Fibroblast of lung (primary cell): ENCODE measurements around the gene PLA1A. TPM values are rescaled to one million over a fixed set of nuclear protein-coding genes. Genes with fewer than 3 reads are reported as not detected.

Experiments used
- DNase-seq, 2 donors: peaks; one replicate each; pipeline versions ENCODE4 v3.0.0 to v3.0.0-alpha.2; 2010; ENCODE audit warnings: low read depth in 2 of 2
- H2AFZ ChIP-seq: 2 replicates; pipeline ENCODE4 v1.5.1; 2012; ENCODE audit warnings: low read length, control low read depth, inconsistent platforms
- H3K27ac ChIP-seq: 2 replicates; pipeline ENCODE4 v1.5.1; 2011; ENCODE audit warnings: low read length, control low read depth; ENCODE audit not compliant: insufficient read depth
- H3K27me3 ChIP-seq: 2 replicates; pipeline ENCODE4 v1.5.1; 2011; ENCODE audit warnings: mild to moderate bottlenecking, low read length; ENCODE audit not compliant: control insufficient read depth, insufficient read depth
- H3K36me3 ChIP-seq: 2 replicates; pipeline ENCODE4 v1.5.1; 2011; ENCODE audit warnings: low read length; ENCODE audit not compliant: control insufficient read depth, insufficient read depth
- H3K4me1 ChIP-seq: 2 replicates; pipeline ENCODE4 v1.5.1; 2011; ENCODE audit warnings: low read length; ENCODE audit not compliant: control insufficient read depth, insufficient read depth; ENCODE audit errors: extremely low read depth
- H3K4me2 ChIP-seq: 2 replicates; pipeline ENCODE4 v1.5.1; 2011; ENCODE audit warnings: low read length, control low read depth; ENCODE audit not compliant: insufficient read depth; ENCODE audit errors: extremely low read depth
- H3K4me3 ChIP-seq, 4 experiments: fragments of 200-600 bp in 1 of 4; sonication (generic) in 1 of 4; replicated peaks in 1 of 4; 2 replicates each; pipeline ENCODE4 v1.5.1; 2011 to 2016; ENCODE audit warnings: low read length in 4 of 4, low read depth in 3 of 4, mild to moderate bottlenecking in 3 of 4, control low read depth in 2 of 4, inconsistent platforms in 1 of 4, mixed read lengths in 1 of 4; ENCODE audit not compliant: insufficient read depth in 1 of 4; ENCODE audit errors: control extremely low read depth in 1 of 4
- H3K79me2 ChIP-seq: 2 replicates; pipeline ENCODE4 v1.5.1; 2012; ENCODE audit warnings: mild to moderate bottlenecking, low read length, inconsistent platforms; ENCODE audit not compliant: control insufficient read depth, insufficient read depth
- H3K9ac ChIP-seq: 2 replicates; pipeline ENCODE4 v1.5.1; 2011; ENCODE audit warnings: mild to moderate bottlenecking, low read length, control low read depth; ENCODE audit not compliant: insufficient read depth
- H3K9me3 ChIP-seq: 2 replicates; pipeline ENCODE4 v1.5.1; 2012; ENCODE audit warnings: low read depth, low read length; ENCODE audit not compliant: control insufficient read depth, insufficient read depth
- H4K20me1 ChIP-seq: 2 replicates; pipeline ENCODE4 v1.5.1; 2011; ENCODE audit warnings: low read length; ENCODE audit not compliant: control insufficient read depth, insufficient read depth; ENCODE audit errors: extremely low read depth
- EZH2 ChIP-seq: IDR thresholded peaks from 2 replicates; pipeline ENCODE4 v1.5.1; 2012; ENCODE audit warnings: low read length, control low read depth, mild to moderate bottlenecking; ENCODE audit errors: missing control alignments
- polyA plus RNA-seq, 2 donors: library from polyadenylated mRNA; depleted of rRNA in 1 of 2; stranded (reverse) in 1 of 2; unstranded in 1 of 2; fragments of >200 nt; gene quantifications; 2 replicates each; pipeline ENCODE4 v1.2.1, GENCODE V29; 2011 to 2012; ENCODE audit warnings: missing spikeins in 1 of 2
- total RNA-seq: library from RNA; depleted of rRNA; stranded (reverse); fragments of >200 nt; gene quantifications from 2 replicates; pipeline ENCODE4 v1.2.1, GENCODE V29; 2014
- TF ChIP-seq, protein P1 (sequence below), 2 donors: IDR thresholded peaks in 1 of 2; conservative IDR thresholded peaks in 1 of 2; 1 replicate in 1 of 2; 2 replicates in 1 of 2; pipeline ENCODE4 v1.5.1; 2011 to 2012; ENCODE audit warnings: low read length in 2 of 2, control low read depth in 1 of 2, inconsistent platforms in 1 of 2, low read depth in 1 of 2, mild to moderate bottlenecking in 1 of 2

The PLA1A gene
- total and polyA plus RNA-seq, 2 donors (not counting 1 experiment from before 2014, with no cell fraction given), result under 0.01 TPM; not detected in 1

DNA sequence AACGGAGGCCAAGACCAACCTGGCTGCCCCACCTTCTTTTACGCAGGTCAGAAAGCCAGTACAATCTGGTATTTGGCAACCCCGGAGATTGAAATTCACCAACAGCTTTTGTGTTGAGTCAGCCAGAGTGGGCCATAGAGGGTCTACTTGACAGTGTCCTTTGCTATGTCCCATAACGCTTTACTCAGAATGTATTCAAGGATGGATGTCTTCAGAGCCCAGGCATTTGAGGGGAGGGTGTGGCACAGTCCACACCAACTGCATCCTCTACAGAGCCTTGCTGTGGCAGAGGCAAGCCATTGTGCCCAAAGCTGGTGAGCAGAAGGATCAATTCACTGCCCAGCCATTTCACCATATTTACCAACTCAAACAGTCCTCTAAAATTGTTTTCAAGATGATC is 18.4 kb downstream of the PLA1A start:
- Histone ChIP-seq H3K4me1 (no peaks in the 10 kb centered on the region), H4K20me1 (no peaks in the 10 kb centered on the region), H2AFZ (no peak overlapping the region), H3K9ac (no peak overlapping the region), H3K79me2 (no peaks in the 10 kb centered on the region), H3K27ac (no peak overlapping the region), H3K9me3 (no peaks in the 10 kb centered on the region), H3K4me3 (no peak overlapping the region), H3K36me3 (no peaks in the 10 kb centered on the region), H3K4me2 (no peak overlapping the region), H3K27me3 (peaks cover 4% of the 10 kb centered on the region)
- TF ChIP-seq EZH2, result no peak
- TF ChIP-seq, protein P1, sequence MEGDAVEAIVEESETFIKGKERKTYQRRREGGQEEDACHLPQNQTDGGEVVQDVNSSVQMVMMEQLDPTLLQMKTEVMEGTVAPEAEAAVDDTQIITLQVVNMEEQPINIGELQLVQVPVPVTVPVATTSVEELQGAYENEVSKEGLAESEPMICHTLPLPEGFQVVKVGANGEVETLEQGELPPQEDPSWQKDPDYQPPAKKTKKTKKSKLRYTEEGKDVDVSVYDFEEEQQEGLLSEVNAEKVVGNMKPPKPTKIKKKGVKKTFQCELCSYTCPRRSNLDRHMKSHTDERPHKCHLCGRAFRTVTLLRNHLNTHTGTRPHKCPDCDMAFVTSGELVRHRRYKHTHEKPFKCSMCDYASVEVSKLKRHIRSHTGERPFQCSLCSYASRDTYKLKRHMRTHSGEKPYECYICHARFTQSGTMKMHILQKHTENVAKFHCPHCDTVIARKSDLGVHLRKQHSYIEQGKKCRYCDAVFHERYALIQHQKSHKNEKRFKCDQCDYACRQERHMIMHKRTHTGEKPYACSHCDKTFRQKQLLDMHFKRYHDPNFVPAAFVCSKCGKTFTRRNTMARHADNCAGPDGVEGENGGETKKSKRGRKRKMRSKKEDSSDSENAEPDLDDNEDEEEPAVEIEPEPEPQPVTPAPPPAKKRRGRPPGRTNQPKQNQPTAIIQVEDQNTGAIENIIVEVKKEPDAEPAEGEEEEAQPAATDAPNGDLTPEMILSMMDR (conservative IDR thresholded peaks at IDR 0.05 in 1 of 2, IDR thresholded peaks at IDR 0.05 in 1 of 2; ENCODE audit: low read depth in 1 of 2, low read length in 2 of 2), result no peak
- DNase-seq, result no peak

DNA sequence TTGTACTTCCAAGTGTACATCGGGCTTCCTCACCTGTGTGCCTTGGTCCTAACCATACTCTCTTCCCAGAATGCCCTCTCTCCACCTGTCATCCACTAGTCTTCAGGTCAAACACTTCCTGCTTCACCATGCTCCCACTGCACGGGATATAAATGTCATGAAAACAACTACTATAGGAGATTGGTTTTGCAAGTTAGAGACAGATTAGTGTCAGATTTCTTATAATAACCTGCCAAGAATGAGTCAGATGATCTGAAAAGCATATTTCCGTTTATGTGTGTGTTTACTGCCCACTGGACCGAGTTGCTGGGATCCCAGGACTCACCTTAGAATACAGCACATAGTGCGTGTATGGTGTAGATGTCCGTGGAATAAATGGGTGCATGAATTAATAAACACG is 21.4 kb downstream of the PLA1A start:
- Histone ChIP-seq H3K4me3 (no peak overlapping the region), H3K9ac (no peak overlapping the region), H3K4me1 (no peaks in the 10 kb centered on the region), H3K36me3 (no peaks in the 10 kb centered on the region), H3K27ac (no peak overlapping the region), H3K79me2 (no peaks in the 10 kb centered on the region), H3K4me2 (no peak overlapping the region), H3K9me3 (no peaks in the 10 kb centered on the region), H2AFZ (no peak overlapping the region), H4K20me1 (no peaks in the 10 kb centered on the region), H3K27me3 (peaks cover 4% of the 10 kb centered on the region)
- TF ChIP-seq, protein P1 (conservative IDR thresholded peaks at IDR 0.05 in 1 of 2, IDR thresholded peaks at IDR 0.05 in 1 of 2; ENCODE audit: low read depth in 1 of 2, low read length in 2 of 2), result no peak
- TF ChIP-seq EZH2, result no peak
- DNase-seq, result no peak

DNA sequence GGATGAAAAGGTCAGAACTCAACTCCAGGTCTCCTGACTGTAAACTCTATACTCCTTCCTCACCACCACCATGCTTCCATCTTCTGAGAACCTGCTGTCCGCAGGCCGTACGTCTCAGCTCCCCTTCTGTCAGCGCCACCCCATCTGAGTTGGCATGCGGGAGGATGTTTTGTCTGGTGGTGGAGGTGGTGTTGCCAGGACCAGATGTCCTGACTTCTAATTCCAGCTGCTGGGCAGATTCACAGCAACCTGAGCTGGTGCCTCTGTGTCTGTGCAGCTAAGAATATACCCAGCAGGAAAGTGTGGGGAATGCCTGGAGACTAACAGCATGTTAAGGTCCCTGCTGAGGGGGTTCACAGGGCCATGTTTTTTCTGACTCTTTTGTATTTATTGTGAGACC is 23.2 kb downstream of the PLA1A start:
- H3K27ac ChIP-seq, result no peak overlapping the region
- no peaks in the 10 kb centered on the region for H3K79me2 ChIP-seq
- TF ChIP-seq EZH2, result no peak
- TF ChIP-seq, protein P1 (conservative IDR thresholded peaks at IDR 0.05 in 1 of 2, IDR thresholded peaks at IDR 0.05 in 1 of 2; ENCODE audit: low read depth in 1 of 2, low read length in 2 of 2), result no peak
- no peak overlapping the region for H3K4me2 ChIP-seq
- DNase-seq, result no peak
- no peaks in the 10 kb centered on the region for H3K9me3 ChIP-seq
- no peak overlapping the region for H3K4me3 ChIP-seq
- H3K4me1 ChIP-seq, result no peaks in the 10 kb centered on the region
- H2AFZ ChIP-seq, result no peak overlapping the region
- no peak overlapping the region for H3K9ac ChIP-seq
- H3K27me3 ChIP-seq, result peaks cover 4% of the 10 kb centered on the region
- no peaks in the 10 kb centered on the region for H3K36me3 ChIP-seq
- no peaks in the 10 kb centered on the region for H4K20me1 ChIP-seq
